Measurements from ENCODE around the gene ZNF774. TPM values are rescaled to one million over a fixed set of nuclear protein-coding genes. Genes with fewer than 3 reads are reported as not detected.
A peak's percentile ranks its signal among the peaks of the same experiment; 100 is the strongest.

The ZNF774 gene
- total RNA-seq, 2 donors from 2014 or later: 2.5 to 3.6 TPM

DNA sequence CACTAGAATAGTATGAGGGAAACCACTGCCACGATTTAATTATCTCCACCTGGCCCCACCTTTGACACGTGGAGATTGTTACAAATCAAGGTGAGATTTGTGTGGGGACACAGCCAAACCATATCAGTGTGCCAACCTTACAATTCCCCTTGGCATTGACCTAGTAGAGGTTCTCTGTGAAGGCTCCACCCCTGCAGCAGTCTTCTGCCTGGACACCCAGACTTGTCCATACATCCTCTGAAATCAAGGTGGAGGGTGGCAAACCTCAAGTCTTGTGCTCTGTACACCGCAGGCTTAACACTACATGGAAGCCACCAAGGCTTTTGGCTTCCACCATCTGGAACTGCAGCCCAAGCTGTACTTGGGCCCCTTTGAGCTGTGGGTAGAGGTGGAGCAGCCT, 27.2 kb downstream of the ZNF774 start:
- peaks cover 31% of the 10 kb centered on the region for H3K9me3 ChIP-seq (ENCODE audit: control insufficient read depth, low read length)
- WGBS, 2 experiments (ENCODE audit: insufficient coverage in 1 of 2, insufficient read length in 1 of 2): 90 to 94% methylated on average over 2 to 3 of the region's 3 CpGs
- no peaks in the 10 kb centered on the region for H3K4me1 Mint-ChIP-seq

GRCh38 chr15:90381515-90381914, 29.4 kb downstream of the ZNF774 start:
- H3K9ac ChIP-seq (ENCODE audit: extremely low read depth, low read length, poor library complexity, severe bottlenecking): no peak overlapping the region
- Mint-ChIP-seq H3K27me3 (ENCODE audit: insufficient read depth) (peaks cover 2% of the 10 kb centered on the region), H3K9me3 (peaks cover 23% of the 10 kb centered on the region), H3K27ac (no peak overlapping the region), H3K4me3 (no peak overlapping the region), H3K4me1 (no peaks in the 10 kb centered on the region), H3K36me3 (ENCODE audit: low read depth) (peaks cover 4% of the 10 kb centered on the region)
- no peak for DNase-seq
- no peak overlapping the region for H3K27ac ChIP-seq (ENCODE audit: low read depth, low read length)
- H3K27me3 ChIP-seq (ENCODE audit: control insufficient read depth, insufficient read depth, low read length, poor library complexity, severe bottlenecking): no peaks in the 10 kb centered on the region
- H3K9me3 ChIP-seq (ENCODE audit: control insufficient read depth, low read length): peaks cover 31% of the 10 kb centered on the region
- no peak overlapping the region for H3K4me3 ChIP-seq (ENCODE audit: low read length)
- H3K4me1 ChIP-seq (ENCODE audit: control insufficient read depth, insufficient read depth, low read length): no peaks in the 10 kb centered on the region
- no peaks in the 10 kb centered on the region for H3K36me3 ChIP-seq (ENCODE audit: control insufficient read depth, insufficient read depth, low read length)
- no peak for TF ChIP-seq CTCF (conservative IDR thresholded peaks at IDR 0.05)

More for the DNA sequence above, 27.2 kb downstream of the ZNF774 start:
- Histone ChIP-seq H3K36me3 (ENCODE audit: control insufficient read depth, insufficient read depth, low read length) (no peaks in the 10 kb centered on the region), H3K4me3 (ENCODE audit: low read length) (peak overlapping the region; percentile 23), H3K9ac (ENCODE audit: extremely low read depth, low read length, poor library complexity, severe bottlenecking) (no peak overlapping the region), H3K4me1 (ENCODE audit: control insufficient read depth, insufficient read depth, low read length) (no peaks in the 10 kb centered on the region), H3K27me3 (ENCODE audit: control insufficient read depth, insufficient read depth, low read length, poor library complexity, severe bottlenecking) (no peaks in the 10 kb centered on the region), H3K27ac (ENCODE audit: low read depth, low read length) (no peak overlapping the region)
- no peak overlapping the region for H3K4me3 Mint-ChIP-seq
- H3K36me3 Mint-ChIP-seq (ENCODE audit: low read depth): peaks cover 4% of the 10 kb centered on the region
- no peak overlapping the region for H3K27ac Mint-ChIP-seq
- H3K9me3 Mint-ChIP-seq: peaks cover 27% of the 10 kb centered on the region
- DNase-seq: no peak
- no peak for TF ChIP-seq CTCF (conservative IDR thresholded peaks at IDR 0.05)
- peaks cover 2% of the 10 kb centered on the region for H3K27me3 Mint-ChIP-seq (ENCODE audit: insufficient read depth)

GRCh38 chr15:90382320-90382719, 30.2 kb downstream of the ZNF774 start:
- H3K36me3 ChIP-seq (ENCODE audit: control insufficient read depth, insufficient read depth, low read length): no peaks in the 10 kb centered on the region
- no peak overlapping the region for H3K9ac ChIP-seq (ENCODE audit: extremely low read depth, low read length, poor library complexity, severe bottlenecking)
- no peaks in the 10 kb centered on the region for H3K4me1 ChIP-seq (ENCODE audit: control insufficient read depth, insufficient read depth, low read length)
- Mint-ChIP-seq H3K4me1 (no peaks in the 10 kb centered on the region), H3K4me3 (no peak overlapping the region), H3K9me3 (peaks cover 23% of the 10 kb centered on the region), H3K27ac (no peak overlapping the region), H3K36me3 (ENCODE audit: low read depth) (peaks cover 4% of the 10 kb centered on the region), H3K27me3 (ENCODE audit: insufficient read depth) (peaks cover 2% of the 10 kb centered on the region)
- no peak for DNase-seq
- TF ChIP-seq CTCF (conservative IDR thresholded peaks at IDR 0.05): no peak
- H3K27ac ChIP-seq (ENCODE audit: low read depth, low read length): no peak overlapping the region
- H3K4me3 ChIP-seq (ENCODE audit: low read length): no peak overlapping the region
- no peaks in the 10 kb centered on the region for H3K27me3 ChIP-seq (ENCODE audit: control insufficient read depth, insufficient read depth, low read length, poor library complexity, severe bottlenecking)
- H3K9me3 ChIP-seq (ENCODE audit: control insufficient read depth, low read length): peaks cover 31% of the 10 kb centered on the region
